ENCODE data around the gene FAM20B. TPM values are rescaled to one million over a fixed set of nuclear protein-coding genes. Genes with fewer than 3 reads are reported as not detected.
A peak's percentile ranks its signal among the peaks of the same experiment; 100 is the strongest.

FAM20B gene
- total and polyA plus RNA-seq, 2 of the 13 experiments (the other 11 are each of a cell fraction or from before 2014, with no cell fraction given) = 13.8 to 26.9 TPM

DNA sequence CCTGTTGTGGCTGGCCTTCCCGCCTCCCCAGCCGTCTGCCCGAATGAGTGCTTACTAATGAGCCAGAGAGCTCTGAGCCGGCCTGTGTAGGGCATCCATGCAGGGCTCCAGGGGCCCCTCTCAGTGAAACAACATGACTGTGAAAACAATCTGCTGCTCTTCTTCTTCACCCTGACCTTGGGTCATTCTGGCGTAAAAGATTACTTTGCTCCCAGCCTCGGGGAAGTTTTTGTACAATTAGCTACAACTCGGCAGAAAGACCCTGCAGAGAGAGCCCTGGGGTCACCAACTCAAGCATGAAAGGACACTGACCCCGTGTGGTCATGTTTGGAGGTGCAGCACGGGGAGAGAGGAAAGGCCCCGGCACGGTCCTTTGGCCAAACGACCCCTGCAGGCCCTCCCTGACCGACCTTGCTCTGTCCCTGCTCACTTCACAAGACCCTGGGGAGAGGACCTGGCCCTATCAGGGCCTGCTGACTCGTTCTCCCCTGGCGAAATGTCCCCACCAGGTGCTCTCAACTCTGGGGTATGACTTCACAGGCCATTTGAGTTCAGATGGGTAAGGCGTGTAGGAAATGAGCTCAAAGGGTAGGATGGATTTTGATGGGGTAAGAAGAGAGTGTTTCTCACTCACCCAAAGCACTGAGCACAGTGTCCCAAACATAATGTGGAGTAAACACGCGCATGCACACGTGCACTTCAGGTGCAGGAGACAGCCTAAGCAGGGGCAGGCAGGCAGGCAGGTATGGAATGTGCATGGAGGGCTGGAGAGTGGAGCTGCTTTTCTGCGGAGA is 22.9 kb upstream of the FAM20B start (continued):
- TF ChIP-seq SRSF9 (IDR thresholded peaks at IDR 0.05; ENCODE audit: borderline replicate concordance, insufficient read depth, low read depth, low read length, poor library complexity, severe bottlenecking) (no peak), ZZZ3 (CRISPR knock-in tag; IDR thresholded peaks at IDR 0.05; ENCODE audit: borderline replicate concordance) (no peak), TOPORS (CRISPR knock-in tag; IDR thresholded peaks at IDR 0.05) (no peak), EZH2 (conservative IDR thresholded peaks at IDR 0.05; ENCODE audit: low read depth, low read length) (no peak), PAX8 (CRISPR knock-in tag; IDR thresholded peaks at IDR 0.05; ENCODE audit: borderline replicate concordance) (no peak), ZNF768 (CRISPR knock-in tag; IDR thresholded peaks at IDR 0.05) (no peak), ZNF670 (CRISPR knock-in tag; IDR thresholded peaks at IDR 0.05; ENCODE audit: borderline replicate concordance) (no peak), HDAC2 (CRISPR knock-in tag; IDR thresholded peaks at IDR 0.05) (peak; percentile 17; the same call in 1 of the 2 replicates), ZSCAN25 (CRISPR knock-in tag; IDR thresholded peaks at IDR 0.05) (no peak), CCAR2 (optimal IDR thresholded peaks at IDR 0.05; ENCODE audit: low read depth, low read length) (no peak), SIX4 (CRISPR knock-in tag; IDR thresholded peaks at IDR 0.05) (no peak), ZKSCAN5 (CRISPR knock-in tag; IDR thresholded peaks at IDR 0.05) (no peak), ZBTB3 (CRISPR knock-in tag; IDR thresholded peaks at IDR 0.05; ENCODE audit: borderline replicate concordance, low read depth) (no peak; the same call in 1 of the 2 replicates)
- TF ChIP-seq, protein P1, sequence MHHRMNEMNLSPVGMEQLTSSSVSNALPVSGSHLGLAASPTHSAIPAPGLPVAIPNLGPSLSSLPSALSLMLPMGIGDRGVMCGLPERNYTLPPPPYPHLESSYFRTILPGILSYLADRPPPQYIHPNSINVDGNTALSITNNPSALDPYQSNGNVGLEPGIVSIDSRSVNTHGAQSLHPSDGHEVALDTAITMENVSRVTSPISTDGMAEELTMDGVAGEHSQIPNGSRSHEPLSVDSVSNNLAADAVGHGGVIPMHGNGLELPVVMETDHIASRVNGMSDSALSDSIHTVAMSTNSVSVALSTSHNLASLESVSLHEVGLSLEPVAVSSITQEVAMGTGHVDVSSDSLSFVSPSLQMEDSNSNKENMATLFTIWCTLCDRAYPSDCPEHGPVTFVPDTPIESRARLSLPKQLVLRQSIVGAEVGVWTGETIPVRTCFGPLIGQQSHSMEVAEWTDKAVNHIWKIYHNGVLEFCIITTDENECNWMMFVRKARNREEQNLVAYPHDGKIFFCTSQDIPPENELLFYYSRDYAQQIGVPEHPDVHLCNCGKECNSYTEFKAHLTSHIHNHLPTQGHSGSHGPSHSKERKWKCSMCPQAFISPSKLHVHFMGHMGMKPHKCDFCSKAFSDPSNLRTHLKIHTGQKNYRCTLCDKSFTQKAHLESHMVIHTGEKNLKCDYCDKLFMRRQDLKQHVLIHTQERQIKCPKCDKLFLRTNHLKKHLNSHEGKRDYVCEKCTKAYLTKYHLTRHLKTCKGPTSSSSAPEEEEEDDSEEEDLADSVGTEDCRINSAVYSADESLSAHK (CRISPR knock-in tag; IDR thresholded peaks at IDR 0.05; ENCODE audit: borderline replicate concordance) = no peak
- TF ChIP-seq, protein P2, sequence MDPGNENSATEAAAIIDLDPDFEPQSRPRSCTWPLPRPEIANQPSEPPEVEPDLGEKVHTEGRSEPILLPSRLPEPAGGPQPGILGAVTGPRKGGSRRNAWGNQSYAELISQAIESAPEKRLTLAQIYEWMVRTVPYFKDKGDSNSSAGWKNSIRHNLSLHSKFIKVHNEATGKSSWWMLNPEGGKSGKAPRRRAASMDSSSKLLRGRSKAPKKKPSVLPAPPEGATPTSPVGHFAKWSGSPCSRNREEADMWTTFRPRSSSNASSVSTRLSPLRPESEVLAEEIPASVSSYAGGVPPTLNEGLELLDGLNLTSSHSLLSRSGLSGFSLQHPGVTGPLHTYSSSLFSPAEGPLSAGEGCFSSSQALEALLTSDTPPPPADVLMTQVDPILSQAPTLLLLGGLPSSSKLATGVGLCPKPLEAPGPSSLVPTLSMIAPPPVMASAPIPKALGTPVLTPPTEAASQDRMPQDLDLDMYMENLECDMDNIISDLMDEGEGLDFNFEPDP (CRISPR knock-in tag; conservative IDR thresholded peaks at IDR 0.05) = no peak
- TF ChIP-seq, protein P3, sequence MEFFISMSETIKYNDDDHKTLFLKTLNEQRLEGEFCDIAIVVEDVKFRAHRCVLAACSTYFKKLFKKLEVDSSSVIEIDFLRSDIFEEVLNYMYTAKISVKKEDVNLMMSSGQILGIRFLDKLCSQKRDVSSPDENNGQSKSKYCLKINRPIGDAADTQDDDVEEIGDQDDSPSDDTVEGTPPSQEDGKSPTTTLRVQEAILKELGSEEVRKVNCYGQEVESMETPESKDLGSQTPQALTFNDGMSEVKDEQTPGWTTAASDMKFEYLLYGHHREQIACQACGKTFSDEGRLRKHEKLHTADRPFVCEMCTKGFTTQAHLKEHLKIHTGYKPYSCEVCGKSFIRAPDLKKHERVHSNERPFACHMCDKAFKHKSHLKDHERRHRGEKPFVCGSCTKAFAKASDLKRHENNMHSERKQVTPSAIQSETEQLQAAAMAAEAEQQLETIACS (CRISPR knock-in tag; IDR thresholded peaks at IDR 0.05) = no peak
- TF ChIP-seq, protein P4, sequence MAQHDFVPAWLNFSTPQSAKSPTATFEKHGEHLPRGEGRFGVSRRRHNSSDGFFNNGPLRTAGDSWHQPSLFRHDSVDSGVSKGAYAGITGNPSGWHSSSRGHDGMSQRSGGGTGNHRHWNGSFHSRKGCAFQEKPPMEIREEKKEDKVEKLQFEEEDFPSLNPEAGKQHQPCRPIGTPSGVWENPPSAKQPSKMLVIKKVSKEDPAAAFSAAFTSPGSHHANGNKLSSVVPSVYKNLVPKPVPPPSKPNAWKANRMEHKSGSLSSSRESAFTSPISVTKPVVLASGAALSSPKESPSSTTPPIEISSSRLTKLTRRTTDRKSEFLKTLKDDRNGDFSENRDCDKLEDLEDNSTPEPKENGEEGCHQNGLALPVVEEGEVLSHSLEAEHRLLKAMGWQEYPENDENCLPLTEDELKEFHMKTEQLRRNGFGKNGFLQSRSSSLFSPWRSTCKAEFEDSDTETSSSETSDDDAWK (CRISPR knock-in tag; IDR thresholded peaks at IDR 0.05) = no peak
- TF ChIP-seq, protein P5, sequence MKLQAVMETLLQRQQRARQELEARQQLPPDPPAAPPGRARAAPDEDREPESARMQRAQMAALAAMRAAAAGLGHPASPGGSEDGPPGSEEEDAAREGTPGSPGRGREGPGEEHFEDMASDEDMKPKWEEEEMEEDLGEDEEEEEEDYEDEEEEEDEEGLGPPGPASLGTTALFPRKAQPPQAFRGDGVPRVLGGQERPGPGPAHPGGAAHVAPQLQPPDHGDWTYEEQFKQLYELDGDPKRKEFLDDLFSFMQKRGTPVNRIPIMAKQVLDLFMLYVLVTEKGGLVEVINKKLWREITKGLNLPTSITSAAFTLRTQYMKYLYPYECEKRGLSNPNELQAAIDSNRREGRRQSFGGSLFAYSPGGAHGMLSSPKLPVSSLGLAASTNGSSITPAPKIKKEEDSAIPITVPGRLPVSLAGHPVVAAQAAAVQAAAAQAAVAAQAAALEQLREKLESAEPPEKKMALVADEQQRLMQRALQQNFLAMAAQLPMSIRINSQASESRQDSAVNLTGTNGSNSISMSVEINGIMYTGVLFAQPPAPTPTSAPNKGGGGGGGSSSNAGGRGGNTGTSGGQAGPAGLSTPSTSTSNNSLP (IDR thresholded peaks at IDR 0.05; ENCODE audit: low read depth, low read length) = no peak
- TF ChIP-seq, protein P6, sequence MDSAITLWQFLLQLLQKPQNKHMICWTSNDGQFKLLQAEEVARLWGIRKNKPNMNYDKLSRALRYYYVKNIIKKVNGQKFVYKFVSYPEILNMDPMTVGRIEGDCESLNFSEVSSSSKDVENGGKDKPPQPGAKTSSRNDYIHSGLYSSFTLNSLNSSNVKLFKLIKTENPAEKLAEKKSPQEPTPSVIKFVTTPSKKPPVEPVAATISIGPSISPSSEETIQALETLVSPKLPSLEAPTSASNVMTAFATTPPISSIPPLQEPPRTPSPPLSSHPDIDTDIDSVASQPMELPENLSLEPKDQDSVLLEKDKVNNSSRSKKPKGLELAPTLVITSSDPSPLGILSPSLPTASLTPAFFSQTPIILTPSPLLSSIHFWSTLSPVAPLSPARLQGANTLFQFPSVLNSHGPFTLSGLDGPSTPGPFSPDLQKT (CRISPR knock-in tag; IDR thresholded peaks at IDR 0.05; ENCODE audit: borderline replicate concordance) = no peak
